Upper lobe of right lung (tissue), 1 donor: ENCODE data around the gene ITPKA. TPM values are rescaled to one million over a fixed set of nuclear protein-coding genes. Genes with fewer than 3 reads are reported as not detected.
A peak's percentile ranks its signal among the peaks of the same experiment; 100 is the strongest.

Experiments
- ATAC-seq: fragments of 200-7000 bp; cut with Tn5 transposase; one replicate; pipeline ENCODE4 v1.9.1; 2020; ENCODE audit warnings: mild to moderate bottlenecking, moderate library complexity
- DNase-seq: peaks from one replicate; pipeline ENCODE4 v3.0.0-alpha.2; 2020
- H3K27ac ChIP-seq: fragments of 200-600 bp; one replicate; pipeline ENCODE4 v1.8.0; 2022
- H3K27me3 ChIP-seq: fragments of 200-600 bp; one replicate; pipeline ENCODE4 v1.8.0; 2022; ENCODE audit warnings: mild to moderate bottlenecking
- H3K36me3 ChIP-seq: fragments of 200-600 bp; one replicate; pipeline ENCODE4 v1.8.0; 2022
- H3K4me1 ChIP-seq: fragments of 200-600 bp; one replicate; pipeline ENCODE4 v1.8.0; 2022
- H3K4me3 ChIP-seq: fragments of 200-600 bp; one replicate; pipeline ENCODE4 v1.8.0; 2022; ENCODE audit warnings: mild to moderate bottlenecking
- H3K9me3 ChIP-seq: fragments of 200-600 bp; one replicate; pipeline ENCODE4 v1.8.0; 2022
- intact Hi-C: fragments of 100-400 bp; cut with DNase I; formaldehyde crosslinking; loops from one replicate; pipeline ENCODE4 v1.11.0; 2022
- total RNA-seq: library from RNA; stranded (reverse); fragmentation: NEBNext Ultra II Directional; extraction: Animal tissue kit (Norgen Biotek cat#: 25700); gene quantifications from one replicate; pipeline ENCODE4 v1.2.1, GENCODE V29; 2021
- TF ChIP-seq, protein P1 (sequence below): fragments of 200-600 bp; IDR thresholded peaks from one replicate; pipeline ENCODE4 v1.8.0; 2022; ENCODE audit warnings: antibody characterized with exemption
- donor health status: DM: no; HTN: yes; CAD: no; lungs with severe emphysema.

Gene ITPKA
- total RNA-seq, 1 donor from 2014 or later = 0.67 TPM

DNA sequence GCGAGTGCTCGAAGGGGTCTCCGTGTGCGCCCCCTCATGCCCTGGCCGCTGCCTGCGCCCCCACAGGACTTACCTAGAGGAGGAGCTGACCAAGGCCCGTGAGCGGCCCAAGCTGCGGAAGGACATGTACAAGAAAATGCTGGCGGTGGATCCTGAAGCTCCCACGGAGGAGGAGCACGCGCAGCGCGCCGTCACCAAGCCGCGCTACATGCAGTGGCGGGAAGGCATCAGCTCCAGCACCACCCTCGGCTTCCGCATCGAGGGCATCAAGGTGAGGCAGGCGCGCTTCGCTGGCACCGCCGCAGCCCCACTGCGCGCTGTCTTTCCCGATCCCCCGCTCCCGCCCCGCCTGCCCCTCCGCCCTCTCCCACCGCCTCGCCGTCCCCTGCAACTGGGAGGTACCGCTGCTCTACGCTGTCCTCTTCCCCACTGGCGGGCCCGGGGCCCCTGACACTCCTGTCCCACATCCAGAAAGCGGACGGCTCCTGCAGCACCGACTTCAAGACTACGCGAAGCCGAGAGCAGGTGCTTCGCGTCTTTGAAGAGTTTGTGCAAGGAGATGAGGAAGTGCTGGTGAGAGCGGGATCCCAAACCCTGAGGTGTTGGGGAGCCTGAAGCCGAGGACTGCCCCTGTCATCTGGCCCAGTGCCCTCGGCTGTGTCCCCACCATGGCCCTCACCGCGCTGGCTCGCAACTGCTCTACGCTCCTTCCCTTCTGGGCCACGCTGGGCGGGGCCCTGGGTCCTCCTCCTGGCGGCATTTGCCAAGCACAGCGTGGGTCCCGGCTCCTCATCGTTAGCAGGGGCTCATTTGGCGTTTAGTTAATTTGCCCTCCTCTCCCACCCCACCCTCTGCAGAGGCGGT, 8.5 kb downstream of the ITPKA start:
- peak overlapping the region; percentile 29 for H3K4me3 ChIP-seq
- peaks cover 62% of the 10 kb centered on the region for H3K27me3 ChIP-seq
- peak; percentile 66 for DNase-seq
- H3K9me3 ChIP-seq = no peaks in the 10 kb centered on the region
- TF ChIP-seq, protein P1, sequence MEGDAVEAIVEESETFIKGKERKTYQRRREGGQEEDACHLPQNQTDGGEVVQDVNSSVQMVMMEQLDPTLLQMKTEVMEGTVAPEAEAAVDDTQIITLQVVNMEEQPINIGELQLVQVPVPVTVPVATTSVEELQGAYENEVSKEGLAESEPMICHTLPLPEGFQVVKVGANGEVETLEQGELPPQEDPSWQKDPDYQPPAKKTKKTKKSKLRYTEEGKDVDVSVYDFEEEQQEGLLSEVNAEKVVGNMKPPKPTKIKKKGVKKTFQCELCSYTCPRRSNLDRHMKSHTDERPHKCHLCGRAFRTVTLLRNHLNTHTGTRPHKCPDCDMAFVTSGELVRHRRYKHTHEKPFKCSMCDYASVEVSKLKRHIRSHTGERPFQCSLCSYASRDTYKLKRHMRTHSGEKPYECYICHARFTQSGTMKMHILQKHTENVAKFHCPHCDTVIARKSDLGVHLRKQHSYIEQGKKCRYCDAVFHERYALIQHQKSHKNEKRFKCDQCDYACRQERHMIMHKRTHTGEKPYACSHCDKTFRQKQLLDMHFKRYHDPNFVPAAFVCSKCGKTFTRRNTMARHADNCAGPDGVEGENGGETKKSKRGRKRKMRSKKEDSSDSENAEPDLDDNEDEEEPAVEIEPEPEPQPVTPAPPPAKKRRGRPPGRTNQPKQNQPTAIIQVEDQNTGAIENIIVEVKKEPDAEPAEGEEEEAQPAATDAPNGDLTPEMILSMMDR = no peak
- peaks cover 25% of the 10 kb centered on the region for H3K4me1 ChIP-seq
- H3K36me3 ChIP-seq = no peaks in the 10 kb centered on the region
- peak; percentile 46 for ATAC-seq
- H3K27ac ChIP-seq = no peak overlapping the region
- intact Hi-C loops = no loop called here

DNA sequence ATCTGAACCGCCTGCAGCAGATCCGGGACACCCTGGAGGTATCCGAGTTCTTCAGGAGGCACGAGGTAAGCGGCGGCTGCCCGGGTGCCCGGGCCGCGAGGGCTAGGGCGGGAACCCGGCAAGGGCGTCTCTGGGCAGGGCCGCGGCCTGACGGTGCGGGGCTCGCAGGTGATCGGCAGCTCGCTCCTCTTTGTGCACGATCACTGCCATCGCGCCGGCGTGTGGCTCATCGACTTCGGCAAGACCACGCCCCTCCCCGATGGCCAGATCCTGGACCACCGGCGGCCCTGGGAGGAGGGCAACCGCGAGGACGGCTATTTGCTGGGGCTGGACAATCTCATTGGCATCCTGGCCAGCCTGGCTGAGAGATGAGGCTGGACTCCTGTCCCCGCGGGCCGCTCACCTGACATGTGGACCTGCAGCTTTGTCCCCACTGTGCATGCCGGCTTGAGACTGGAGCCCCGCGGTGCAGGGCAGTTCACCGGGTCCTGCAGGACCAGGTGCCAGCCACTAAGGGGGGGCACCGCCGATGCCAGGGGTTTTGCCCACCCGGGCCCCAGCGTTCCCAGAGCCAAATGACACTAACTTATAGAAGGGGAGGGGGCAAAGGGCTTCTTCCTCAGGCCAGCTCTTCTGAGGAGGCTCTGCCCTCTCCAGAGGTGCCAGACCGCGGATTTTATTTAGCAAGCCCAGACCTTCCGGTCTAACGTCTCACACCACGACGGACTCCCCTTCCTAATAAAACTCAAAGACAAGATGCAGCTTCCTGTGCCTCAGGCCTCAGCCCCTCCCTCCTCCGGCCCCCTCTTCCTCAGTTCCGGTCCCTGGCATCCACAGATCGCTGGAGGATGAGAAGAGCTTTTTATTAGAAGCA, 9.4 kb downstream of the ITPKA start:
- DNase-seq (no peak), ATAC-seq (peak; percentile 21)
- no peak overlapping the region for H3K27ac ChIP-seq
- intact Hi-C loops = no loop called here
- TF ChIP-seq, protein P1 = no peak
- peak overlapping the region; percentile 29 for H3K4me3 ChIP-seq
- H3K4me1 ChIP-seq = peaks cover 25% of the 10 kb centered on the region
- no peaks in the 10 kb centered on the region for H3K36me3 ChIP-seq
- H3K27me3 ChIP-seq = peaks cover 57% of the 10 kb centered on the region
- H3K9me3 ChIP-seq = no peaks in the 10 kb centered on the region

DNA sequence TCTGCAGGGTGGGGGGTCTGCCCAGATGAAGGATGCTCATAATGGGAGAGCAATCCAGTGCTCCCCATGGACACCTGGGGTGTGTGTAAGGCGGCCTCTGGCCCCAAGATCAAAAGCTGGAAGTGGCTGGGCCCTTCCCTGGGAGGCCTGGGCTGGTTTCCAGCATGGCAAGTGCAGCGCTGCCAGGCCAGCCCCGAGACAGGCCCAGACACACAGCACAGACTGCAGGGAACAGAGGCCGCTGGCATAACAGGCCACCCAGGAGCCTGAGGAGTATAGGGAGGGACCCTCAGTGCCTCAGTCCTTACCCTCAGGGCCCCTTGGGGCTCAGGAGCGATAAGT, 10.0 kb downstream of the ITPKA start:
- peaks cover 25% of the 10 kb centered on the region for H3K4me1 ChIP-seq
- H3K9me3 ChIP-seq = no peaks in the 10 kb centered on the region
- peaks cover 55% of the 10 kb centered on the region for H3K27me3 ChIP-seq
- no peak overlapping the region for H3K27ac ChIP-seq
- H3K4me3 ChIP-seq = no peak overlapping the region
- TF ChIP-seq, protein P1 = no peak
- DNase-seq (no peak), ATAC-seq (no peak)
- no peaks in the 10 kb centered on the region for H3K36me3 ChIP-seq
- intact Hi-C loops = no loop called here

DNA sequence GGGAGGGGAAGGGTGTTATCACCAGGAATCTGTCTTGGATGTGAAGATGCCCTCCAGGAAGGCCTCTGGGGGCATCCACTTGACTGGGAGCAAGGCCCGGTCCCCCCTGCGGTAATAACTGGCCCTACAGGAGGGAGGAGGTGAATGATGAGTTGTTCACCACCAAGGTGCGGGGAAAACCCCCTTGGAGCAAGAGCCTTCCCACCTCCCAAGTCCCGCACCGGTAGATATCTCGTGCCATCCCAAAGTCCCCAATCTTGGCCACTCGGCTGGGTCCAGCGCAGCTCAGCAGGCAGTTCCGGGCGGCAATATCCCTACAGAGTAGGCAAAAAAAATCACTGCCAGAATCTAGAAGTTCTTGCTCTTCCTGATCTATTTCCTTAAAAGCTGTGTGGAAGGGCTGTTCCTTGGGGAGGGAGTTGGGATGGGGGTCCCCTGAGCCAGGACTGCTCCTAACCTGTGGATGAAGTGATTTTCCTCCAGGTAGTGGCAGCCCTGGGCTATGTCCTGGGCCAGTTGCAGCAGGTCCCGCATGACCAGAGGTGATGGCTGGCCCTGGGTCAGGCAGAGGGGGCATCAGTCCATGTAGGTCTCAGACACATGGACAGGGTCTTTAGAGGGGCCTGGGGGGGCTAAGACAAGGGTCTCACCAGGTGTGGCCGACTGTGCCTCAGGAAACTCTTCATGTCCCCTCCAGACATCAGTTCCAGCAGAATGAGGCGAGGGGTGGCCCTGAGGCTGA, 11.2 kb downstream of the ITPKA start:
- Histone ChIP-seq H3K9me3 (no peaks in the 10 kb centered on the region), H3K4me3 (no peak overlapping the region), H3K27ac (no peak overlapping the region), H3K4me1 (peaks cover 25% of the 10 kb centered on the region), H3K27me3 (peaks cover 44% of the 10 kb centered on the region), H3K36me3 (no peaks in the 10 kb centered on the region)
- DNase-seq (no peak), ATAC-seq (no peak)
- intact Hi-C loops = no loop called here
- TF ChIP-seq, protein P1 = no peak

DNA sequence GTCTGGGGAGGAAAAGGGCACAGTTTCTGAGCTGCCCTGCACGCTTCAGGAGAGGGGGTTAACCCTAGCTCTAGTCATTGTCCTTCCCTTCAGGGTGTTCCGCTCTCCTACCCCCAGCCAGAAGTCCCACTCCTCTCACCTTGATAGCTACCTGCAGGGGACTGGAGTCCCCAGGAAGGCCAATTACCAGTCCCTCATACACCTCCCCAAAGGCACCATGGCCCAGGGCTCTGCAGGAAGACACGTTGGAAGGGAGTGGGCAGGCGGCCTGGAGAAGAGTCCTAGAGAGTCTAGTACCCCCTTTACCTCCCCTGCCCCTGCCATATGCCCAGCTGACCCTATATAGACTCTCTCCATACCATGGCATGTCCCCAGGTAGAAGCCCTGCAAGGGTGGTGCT, 12.1 kb downstream of the ITPKA start:
- ATAC-seq (no peak), DNase-seq (no peak)
- intact Hi-C loops = no loop called here
- H3K4me3 ChIP-seq = no peak overlapping the region
- peaks cover 25% of the 10 kb centered on the region for H3K4me1 ChIP-seq
- H3K27me3 ChIP-seq = peaks cover 44% of the 10 kb centered on the region
- H3K9me3 ChIP-seq = no peaks in the 10 kb centered on the region
- no peaks in the 10 kb centered on the region for H3K36me3 ChIP-seq
- H3K27ac ChIP-seq = no peak overlapping the region
- TF ChIP-seq, protein P1 = no peak
